Eye (tissue), 1 donor: ENCODE measurements around the gene SCD5.

Source experiments
- DNase-seq: peaks from one replicate; pipeline ENCODE4 v3.0.0-alpha.2; 2015

Gene SCD5

DNA sequence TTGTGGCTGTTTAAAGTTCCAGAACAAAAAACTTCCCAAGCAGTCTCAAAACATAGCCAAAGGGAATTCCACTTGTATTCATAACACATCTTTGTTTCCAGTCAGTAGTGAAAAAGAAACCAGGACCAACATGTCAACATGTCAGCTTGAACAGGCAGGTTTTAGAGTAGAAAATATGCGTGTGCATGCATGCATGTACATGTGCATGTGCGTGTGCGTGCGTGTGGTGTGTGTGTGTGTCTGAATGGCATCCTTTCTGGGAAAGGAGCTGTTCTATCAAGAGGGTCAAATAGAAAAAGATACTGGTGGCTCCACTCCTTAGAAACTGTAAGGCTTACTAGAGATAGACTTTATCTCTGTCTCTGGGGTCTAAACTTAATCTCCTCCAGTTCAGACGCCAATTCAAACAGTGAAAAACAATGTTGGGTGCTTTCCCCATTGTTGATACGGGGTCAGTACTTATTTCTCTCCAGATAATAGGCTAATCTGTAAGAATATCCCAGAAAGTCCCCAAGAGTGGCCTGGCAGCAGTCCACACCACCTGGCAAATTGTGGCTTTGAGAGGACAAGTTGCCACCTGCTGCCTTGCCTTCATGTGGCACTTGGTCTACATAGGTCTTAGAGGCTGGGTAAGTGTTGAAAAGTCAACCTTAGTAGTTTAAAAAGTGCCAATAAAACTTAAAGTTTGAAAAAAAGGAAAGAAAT lies 110.4 kb downstream of the SCD5 start:
- peak; percentile 24 for DNase-seq

DNA sequence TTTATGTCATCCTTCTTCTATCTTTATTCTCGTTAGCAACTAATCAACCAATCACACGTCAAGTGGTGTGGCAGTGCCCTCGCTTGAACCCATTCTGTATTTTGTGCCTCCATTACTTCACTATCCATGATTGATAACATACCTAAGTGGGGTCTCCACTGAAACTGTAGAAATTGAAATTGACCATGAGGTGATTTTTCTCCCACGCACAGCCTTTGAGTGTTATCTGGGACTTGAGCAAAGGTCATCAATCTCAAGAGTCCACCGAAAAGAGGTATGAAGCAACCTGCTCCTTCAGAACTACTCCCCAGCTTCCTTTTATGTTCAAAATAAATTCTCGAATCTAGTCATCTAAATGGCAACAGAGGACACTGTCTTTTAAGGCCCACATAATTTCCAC lies 111.1 kb downstream of the SCD5 start:
- DNase-seq, result no peak

DNA sequence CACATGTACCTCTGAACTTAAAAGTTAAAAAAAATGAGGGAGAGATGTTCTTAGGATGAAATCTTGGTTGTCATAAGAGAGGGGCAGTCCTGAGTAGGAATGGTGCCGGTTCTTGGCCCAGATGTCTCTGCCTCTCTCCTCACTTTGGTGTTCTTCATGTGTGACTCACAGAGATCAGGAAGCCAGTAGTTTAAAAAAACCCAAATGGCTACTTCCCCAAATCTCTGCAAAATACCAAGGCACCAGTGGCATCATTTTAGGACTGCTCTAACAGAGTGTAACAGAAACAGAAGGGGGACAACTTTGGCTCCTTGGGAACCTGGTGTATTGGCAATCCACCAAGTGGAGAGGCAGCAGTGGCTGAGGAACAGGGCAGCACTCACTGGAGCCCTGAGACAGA lies 116.8 kb downstream of the SCD5 start:
- DNase-seq, result no peak

DNA sequence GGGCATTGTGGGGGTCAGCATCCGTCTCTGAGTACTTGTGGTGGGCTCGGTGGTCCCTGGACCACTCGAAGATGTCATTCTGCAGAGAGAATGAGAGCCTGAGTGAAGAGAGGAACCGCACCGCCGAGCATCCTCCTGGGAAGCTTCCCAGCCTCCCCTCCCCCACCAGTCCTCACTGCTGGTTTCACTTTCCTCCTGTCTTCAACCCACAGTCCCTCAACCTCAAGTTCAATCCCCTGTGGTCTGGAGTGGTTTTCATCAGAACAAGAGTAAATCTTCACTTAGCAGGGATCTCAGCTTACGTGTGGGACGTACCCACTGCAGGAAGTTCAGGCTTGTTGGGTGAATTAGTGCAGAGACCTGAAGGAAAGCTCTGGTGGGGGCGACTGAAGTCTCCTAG lies 117.8 kb downstream of the SCD5 start:
- no peak for DNase-seq

DNA sequence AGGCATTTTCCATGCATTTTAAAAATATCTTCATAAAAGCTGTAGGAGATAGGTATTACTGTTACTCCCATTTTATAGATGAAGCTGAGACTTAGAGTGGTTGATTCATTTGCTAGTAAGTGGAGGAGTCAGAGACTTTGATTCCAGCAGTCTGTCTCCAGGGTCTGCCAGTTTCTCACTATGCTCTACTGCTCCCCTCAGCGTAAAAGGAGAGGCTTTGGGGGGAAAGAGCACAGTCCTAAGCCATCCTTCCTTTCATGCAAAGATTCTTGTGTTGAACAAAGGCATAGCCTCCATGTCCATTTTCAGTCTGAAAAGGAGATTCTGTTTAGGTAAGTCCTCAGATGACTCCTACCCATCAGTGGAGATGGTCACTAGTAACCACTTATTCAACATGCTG lies 119.1 kb downstream of the SCD5 start:
- DNase-seq, result no peak

DNA sequence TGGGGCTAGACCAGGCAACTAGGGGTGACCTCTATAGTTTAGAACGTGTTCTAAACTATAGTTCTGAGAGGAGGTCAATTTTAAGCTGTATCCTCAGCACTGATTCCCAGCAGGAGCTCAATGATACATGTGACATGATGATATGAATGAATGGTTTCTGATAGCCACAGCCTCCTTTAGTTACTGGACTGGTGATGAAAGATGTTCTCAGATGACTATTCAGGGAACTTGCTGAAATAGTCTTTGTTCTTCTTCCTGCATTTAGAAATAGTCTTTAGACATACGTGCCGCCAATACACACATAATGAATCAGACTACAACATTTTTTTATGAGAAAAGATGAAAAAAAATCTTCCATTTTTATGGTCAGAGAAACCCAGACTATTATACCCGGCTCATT lies 120.5 kb downstream of the SCD5 start:
- DNase-seq, result no peak

DNA sequence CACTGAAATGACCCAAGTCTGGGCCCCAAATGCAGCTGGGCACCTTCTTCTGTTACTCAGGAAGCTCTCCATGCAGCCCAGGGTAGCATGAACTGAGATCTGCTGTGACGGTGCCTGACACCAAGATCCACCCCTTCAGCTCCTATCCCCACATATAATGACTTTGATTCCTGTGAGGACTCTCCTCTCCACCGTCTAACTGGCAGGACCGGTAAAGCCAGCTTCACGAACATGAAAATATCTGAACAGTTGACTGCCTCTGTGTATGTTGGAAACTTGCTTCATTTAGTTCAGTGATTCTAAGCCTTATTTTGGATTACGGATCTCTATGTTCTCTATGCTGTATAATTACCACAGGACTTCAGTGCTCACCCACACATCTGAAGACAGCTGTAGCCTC lies 121.3 kb downstream of the SCD5 start:
- DNase-seq, result peak; percentile 52

DNA sequence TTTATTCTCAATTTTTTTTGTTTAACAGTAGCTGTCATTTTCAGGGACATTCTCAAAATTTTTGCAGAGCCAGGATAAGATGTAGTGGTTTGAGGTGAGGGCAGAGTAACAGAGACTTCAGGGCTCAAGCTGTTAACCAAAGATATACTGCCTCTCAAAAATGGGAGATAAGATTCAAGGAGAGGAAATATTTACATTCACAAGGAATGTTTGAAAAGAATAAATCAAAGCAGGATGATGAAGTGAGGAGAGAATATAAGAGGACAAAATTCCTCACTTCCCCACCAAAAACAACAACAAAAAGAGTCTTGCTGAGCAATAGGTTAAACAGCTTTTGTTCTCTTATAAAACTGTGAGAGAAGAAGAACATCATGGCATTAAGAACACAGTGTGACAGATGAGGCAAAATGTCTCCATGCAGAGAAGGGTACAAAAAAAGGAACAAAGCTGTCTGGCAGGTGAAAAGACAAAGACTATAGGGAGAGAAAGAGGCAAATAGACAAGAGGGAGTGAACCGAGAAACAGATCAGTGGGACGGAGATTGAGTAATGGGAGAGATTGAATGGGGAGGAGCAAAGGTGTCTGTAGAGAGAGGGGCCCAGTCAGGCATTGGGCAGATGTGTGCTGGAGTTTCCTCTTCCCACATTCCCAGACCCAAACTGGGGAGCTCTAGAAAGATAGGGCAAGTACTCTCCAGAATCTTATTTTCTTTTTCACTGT lies 130.7 kb downstream of the SCD5 start:
- no peak for DNase-seq

DNA sequence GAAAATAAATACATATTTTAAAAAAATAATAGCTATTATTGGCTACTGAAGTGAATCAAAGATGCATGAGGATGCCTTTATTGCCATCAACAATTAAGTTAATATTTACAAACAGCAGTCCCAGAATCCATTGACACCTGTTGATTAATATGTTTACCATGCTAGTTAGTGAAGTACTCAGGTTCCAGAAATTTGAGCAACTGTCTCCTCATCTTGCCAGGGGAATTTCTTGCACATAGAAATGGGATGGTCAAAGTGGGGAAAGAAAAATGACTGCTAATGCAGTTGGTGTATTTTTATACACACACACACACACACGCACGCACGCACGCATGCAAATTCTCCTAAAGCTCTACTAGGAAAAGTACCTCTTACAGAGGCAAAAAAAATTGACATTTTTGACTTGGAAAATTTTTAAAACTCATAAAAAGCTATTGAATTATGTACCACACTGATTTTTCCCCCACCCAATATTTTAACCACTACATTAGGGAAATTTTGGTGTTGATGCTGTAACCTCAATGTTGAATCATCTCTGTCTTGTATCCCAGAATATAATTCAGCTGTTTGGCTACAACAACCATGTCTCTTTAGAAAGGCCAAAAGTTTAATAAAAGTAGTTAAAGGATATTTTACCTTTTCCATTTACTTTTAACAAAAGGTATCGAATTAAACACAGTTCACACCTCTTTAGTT lies 131.5 kb downstream of the SCD5 start:
- no peak for DNase-seq

DNA sequence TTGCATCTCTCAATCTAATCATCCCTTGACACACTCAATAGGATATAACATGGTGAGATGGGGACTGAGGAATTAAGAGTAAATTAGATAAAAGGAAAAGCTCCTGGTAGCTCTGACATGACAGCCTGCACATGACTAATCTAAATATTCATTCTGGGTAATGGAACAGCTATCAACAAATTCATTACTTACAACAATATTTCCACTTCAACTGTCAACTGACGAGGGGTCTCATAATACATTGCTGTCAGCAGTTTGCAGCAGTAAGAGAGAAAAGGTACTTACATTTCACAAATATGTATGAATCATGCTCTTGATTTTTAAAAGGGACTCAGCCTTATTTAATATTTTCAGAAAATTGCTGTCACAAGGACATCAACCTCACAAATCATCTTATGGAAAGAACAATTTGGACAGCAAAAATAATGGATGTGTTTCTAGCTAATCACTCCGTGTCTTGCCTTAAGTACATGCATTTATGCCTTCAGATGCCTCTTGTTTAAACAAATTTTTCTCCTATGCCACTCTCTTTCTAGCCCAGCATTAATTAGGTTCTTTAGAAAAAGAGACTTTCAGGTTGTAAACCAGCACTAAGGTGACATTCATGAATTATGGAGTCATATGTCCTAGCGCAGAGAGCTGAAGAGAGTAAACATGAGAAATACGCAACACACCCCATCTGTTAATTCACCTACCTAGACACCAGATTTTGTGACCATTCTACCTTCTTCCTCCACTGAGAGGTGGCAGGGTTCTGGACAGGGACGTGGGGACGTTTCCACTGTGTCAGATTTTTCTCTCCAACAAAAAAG lies 137.2 kb downstream of the SCD5 start:
- DNase-seq, result no peak

DNA sequence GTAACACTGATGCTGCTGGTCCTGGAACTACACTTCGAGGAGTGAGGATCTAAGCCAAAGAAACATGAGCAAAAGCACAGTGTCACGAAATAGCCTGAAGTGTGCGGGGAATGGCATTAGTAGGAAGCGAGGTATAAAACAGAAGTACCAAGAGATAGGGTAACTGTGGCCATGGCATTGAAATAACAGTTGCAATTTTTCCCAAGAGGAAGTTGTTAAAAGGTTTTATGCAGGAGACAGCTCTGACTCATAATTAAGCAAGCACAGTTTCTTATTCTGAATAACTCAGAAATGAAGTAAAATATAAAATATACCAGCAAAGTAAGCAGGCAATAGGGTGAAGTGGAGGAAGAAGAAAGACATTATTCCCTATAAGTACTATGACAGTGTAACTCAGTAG lies 146.5 kb downstream of the SCD5 start:
- no peak for DNase-seq

DNA sequence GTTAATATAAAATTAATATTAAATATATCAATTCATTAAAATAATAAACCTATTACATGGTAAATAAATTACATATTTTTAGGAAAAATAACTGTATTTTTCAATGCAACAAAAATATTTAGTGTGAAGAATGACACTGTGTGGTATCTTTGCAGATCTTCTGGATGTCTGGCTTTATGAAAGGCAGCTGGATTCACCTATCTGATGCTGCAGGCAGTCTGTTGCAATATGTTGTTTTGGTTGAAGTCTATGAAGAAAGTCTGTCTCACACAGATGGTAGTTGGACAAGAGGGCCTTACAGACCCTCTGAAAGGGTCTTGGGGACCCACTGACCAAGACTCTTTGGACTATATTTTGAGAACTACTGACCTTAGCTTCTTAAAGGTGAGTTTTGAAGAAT lies 147.7 kb downstream of the SCD5 start:
- no peak for DNase-seq

DNA sequence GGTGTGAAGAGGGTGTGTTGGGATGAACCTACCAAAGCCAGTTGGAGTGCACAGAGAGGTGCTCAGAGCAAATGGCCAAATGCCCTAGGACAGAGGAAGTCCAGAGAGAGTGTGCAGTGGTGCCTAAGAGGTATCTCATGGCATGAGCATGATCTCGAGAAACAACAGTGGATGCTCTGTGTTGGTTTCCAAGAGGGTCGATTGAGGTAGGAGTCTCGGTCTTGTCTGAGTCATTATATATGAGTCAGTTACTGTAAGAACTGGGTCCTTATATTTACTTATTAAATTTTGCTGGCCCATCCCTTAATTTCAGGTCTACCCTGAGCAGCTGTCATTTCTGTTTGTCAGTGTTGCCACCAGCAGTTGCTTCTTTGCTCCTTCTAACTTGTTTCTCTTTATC lies 150.2 kb downstream of the SCD5 start:
- no peak for DNase-seq

DNA sequence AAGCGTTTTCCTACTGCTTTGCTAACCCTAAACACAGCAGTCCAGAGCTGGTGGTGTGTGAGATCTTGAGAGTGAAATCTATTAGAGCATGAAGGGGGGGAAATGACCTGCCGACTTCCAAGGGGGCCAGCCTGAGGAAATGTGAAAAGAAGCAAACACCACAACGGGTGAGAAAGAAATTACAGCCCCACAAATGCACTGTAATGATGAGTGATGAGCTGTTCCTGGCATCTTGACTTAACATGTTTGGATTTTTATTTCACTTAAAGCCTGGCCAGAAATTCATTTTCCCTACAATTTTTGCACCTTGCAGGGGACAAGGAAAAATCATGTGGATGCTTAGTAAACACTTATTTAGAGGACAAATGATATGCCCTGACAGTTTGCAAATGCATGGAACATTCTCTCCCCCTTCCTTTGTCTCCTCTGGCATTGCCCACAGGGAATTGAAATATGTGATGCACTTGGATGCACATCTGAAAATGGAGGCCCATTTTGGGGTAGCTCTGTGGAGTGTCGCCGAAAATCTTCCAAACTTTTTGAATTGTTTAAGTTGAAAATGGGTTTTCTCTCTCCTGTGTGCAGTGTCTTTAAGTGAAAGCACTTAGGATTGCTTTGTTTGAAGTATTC lies 152.5 kb downstream of the SCD5 start:
- DNase-seq, result peak; percentile 62

DNA sequence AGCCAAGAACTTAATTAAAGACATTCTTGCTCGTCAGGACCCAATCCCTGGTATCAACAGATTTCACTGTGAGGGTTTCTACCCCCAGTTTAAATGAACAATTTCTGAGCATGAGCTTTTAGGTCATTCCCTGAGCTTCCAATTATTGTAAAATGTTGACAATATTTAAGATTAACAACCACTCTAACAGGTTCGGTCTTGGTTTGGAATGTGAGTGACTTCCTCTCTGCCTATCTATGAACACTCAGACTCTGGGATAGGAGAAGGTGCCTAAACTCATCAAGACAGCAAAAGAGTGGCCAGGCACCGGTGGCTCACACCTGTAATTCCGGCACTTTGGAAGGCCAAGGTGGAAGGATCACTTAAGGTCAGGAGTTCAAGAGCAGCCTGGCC lies 153.9 kb downstream of the SCD5 start:
- DNase-seq, result no peak

DNA sequence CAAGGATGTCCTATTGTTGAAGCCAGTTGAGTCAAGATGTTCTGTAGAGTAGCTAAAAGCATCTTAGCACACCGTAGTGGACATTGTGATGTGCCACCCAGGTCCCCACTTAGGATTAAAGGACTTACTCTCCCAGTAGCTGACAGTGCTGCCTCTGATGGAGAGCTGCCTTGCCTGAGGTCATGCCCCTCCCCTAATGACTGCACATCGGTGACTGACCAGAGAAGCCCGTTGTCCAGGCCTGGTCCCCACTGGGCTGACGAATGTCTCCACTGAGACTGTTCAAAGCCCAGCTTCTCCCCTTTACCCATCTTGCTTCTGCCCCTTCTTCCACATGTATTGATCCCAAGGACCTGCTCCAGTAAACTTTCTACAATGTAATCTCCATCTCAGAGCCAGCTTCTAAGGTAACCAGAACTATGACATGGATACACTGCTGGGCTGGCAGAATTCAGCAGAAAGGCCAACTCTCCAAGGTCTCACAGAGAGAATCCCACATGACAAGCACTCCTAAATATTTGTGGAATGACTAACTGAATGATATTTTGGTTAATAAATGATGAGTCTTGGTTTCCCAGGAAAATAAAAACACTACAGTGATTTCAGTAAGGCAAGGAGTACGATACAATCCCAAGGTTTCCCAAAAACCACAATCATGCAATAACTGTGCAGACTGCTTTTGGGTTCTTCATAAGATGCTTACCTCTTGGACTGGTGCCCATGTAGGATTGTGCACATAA lies 154.4 kb downstream of the SCD5 start:
- DNase-seq, result no peak

DNA sequence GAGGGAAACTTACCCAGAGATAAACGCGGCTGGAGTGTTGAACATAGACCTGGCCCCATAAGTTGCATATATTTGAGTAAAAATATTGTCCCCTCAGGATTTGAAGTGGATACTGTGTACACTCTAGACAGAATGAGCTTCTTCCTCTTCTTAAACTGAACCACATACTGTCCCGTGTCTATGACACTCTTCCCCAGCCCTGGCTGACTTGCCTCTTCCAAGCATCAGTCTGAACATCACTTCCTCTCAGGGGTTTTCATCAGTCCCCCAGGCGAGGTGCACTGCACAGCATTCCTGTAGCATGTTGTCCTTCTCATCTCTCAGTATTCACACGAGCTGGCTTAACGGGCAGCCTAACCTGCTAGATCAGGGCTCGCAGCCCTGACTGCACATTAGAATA lies 156.3 kb downstream of the SCD5 start:
- DNase-seq, result no peak

DNA sequence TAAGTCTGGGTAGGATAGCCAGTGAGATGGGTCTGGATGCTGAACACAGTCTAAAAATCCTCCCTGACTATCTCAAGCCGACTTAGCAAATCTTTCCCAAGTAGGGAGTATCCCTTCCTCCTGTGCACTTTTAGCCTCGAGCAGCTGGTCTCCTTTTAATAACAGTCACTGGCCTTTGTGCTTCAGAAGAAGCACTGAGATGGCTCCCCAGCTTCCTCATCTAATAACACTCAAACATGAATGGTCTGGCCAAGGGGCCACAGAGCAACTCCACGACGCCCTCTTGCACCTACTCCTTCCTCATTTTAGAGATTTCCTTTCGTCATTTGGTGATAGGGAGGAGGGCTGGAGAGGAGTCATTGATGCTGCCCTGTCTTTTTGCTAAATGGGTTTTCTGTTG lies 158.1 kb downstream of the SCD5 start:
- DNase-seq, result no peak

DNA sequence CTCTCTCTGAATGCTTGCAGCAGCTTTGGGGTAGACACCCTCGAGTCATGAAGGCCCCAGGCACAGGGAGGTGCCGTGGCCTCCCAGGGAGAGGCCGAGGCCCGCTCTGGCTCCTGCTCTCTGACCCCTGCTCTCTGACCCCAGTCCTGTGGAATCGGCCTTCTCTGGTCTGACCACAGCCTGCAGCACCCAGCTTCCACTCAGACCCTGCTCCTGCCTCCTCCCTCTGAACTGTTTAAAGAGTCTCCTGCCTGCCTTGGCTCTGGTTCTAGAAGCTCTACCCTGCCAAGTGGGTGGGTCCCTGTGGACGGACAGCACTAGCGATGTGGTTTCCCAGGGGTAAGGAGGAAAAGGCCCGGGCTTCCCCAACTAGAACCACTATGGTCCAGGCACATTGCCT lies 158.6 kb downstream of the SCD5 start:
- no peak for DNase-seq

DNA sequence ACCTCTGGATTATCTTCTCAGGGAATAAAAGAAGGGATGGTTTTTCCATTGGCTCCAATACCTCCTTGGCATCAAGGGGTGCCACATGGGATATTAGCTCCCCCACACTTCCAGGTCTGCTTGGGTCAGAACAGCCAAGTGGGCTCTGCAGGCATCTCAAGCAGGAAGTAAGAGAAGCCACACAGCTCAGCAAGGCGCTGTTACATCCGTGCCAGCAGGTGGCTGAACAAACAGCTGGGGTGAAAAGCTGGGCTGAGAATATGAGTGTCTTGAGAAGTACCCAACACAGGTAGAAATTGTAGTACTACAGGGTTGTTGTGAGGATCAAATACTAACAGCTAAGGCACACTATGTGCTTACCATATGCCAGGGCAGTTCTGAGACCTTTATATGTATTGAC lies 160.1 kb downstream of the SCD5 start:
- DNase-seq, result no peak

DNA sequence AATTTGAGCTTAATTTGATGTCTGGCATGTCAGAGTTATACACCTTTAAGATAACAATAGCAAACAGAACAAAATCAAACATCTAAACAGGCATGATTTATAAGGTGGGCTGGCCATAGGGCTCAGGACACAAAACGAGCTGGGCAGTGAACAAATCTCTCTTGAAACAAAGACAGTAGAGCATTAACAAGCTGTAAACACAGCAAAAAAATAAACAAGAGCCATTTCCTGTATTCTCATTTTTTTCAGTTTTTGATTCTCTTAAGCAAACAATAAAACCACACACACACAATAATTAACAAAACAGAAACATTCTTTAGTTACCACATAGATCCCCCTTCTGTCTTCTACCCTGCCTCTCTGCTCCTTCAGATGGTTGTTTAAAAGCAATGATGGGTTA lies 168.5 kb downstream of the SCD5 start:
- no peak for DNase-seq
